Adrenal gland (tissue), 5 donors: ENCODE data around the gene BDH2.

Source experiments
- CTCF ChIP-seq, 6 experiments: fragments of 450-650 bp in 4 of 6; fragments of 200-600 bp in 2 of 6; sonication (generic) in 1 of 6; IDR thresholded peaks; 1 replicate in 5 of 6; 2 replicates in 1 of 6; pipeline versions ENCODE4 v1.5.1 to v1.8.0; 2016 to 2021; ENCODE audit warnings: antibody characterized with exemption in 6 of 6, mild to moderate bottlenecking in 2 of 6, moderate library complexity in 1 of 6
- POLR2A ChIP-seq, 2 donors: fragments of 450-650 bp; IDR thresholded peaks; one replicate each; pipeline ENCODE4 v1.6.1; 2017; ENCODE audit warnings: antibody characterized with exemption in 2 of 2, mild to moderate bottlenecking in 2 of 2, moderate library complexity in 1 of 2
- donor health status: DM: no; HTN: no; CAD: no.

GRCh38 chr4:103046416-103047290 is 53.0 kb downstream of the BDH2 start:
- peak; percentile 43 to 70 (median 58) for TF ChIP-seq CTCF (IDR thresholded peaks at IDR 0.05)
- TF ChIP-seq POLR2A (IDR thresholded peaks at IDR 0.05), result no peak
